Osteocyte (in vitro differentiated cells): ENCODE measurements around the gene SHANK1. TPM values are rescaled to one million over a fixed set of nuclear protein-coding genes. Genes with fewer than 3 reads are reported as not detected.

Experiments
- DNase-seq: peaks from one replicate; pipeline ENCODE4 v3.0.0; 2021; ENCODE audit warnings: mixed read lengths; ENCODE audit not compliant: unreplicated experiment; ENCODE audit errors: extremely low spot score
- H3K27ac Mint-ChIP-seq: one replicate; pipeline ENCODE4 v1.8.0; 2021; ENCODE audit warnings: mild to moderate bottlenecking, mixed read lengths; ENCODE audit not compliant: unreplicated experiment
- H3K27me3 Mint-ChIP-seq: one replicate; pipeline ENCODE4 v1.8.0; 2021; ENCODE audit warnings: mixed read lengths; ENCODE audit not compliant: unreplicated experiment
- H3K36me3 Mint-ChIP-seq: one replicate; pipeline ENCODE4 v1.8.0; 2021; ENCODE audit warnings: mixed read lengths; ENCODE audit not compliant: unreplicated experiment
- H3K4me1 Mint-ChIP-seq: one replicate; pipeline ENCODE4 v1.8.0; 2021; ENCODE audit warnings: mixed read lengths; ENCODE audit not compliant: unreplicated experiment
- H3K4me3 Mint-ChIP-seq: one replicate; pipeline ENCODE4 v1.8.0; 2021; ENCODE audit warnings: mild to moderate bottlenecking, moderate library complexity, mixed read lengths; ENCODE audit not compliant: unreplicated experiment
- H3K9me3 Mint-ChIP-seq: one replicate; pipeline ENCODE4 v1.8.0; 2021; ENCODE audit warnings: mixed read lengths; ENCODE audit not compliant: unreplicated experiment
- CTCF ChIP-seq: fragments of 200-600 bp; sonication (generic); IDR thresholded peaks from 2 replicates; pipeline ENCODE4 v1.5.0; 2021; ENCODE audit warnings: antibody characterized with exemption, mild to moderate bottlenecking, moderate library complexity
- total RNA-seq: library from RNA; stranded (reverse); gene quantifications from 2 replicates; pipeline ENCODE4 v1.2.1, GENCODE V29; 2021

Gene SHANK1
- total RNA-seq, 1 donor from 2014 or later, result 0.40 TPM

GRCh38 chr19:50722201-50723013 is 2.8 kb upstream of the SHANK1 start:
- H3K27me3 Mint-ChIP-seq, result peaks cover 16% of the 10 kb centered on the region
- no peak overlapping the region for H3K27ac Mint-ChIP-seq
- peaks cover 22% of the 10 kb centered on the region for H3K4me1 Mint-ChIP-seq
- H3K36me3 Mint-ChIP-seq, result no peaks in the 10 kb centered on the region
- DNase-seq, result no peak
- H3K4me3 Mint-ChIP-seq, result peak overlapping the region; percentile 59
- no peak for TF ChIP-seq CTCF
- no peaks in the 10 kb centered on the region for H3K9me3 Mint-ChIP-seq

- TF ChIP-seq CTCF, result no peak
- Mint-ChIP-seq H3K27ac (no peak overlapping the region), H3K4me3 (no peak overlapping the region), H3K27me3 (peaks cover 19% of the 10 kb centered on the region), H3K9me3 (no peaks in the 10 kb centered on the region), H3K4me1 (peaks cover 22% of the 10 kb centered on the region), H3K36me3 (no peaks in the 10 kb centered on the region)
- DNase-seq, result no peak
Measured at GRCh38 chr19:50721441-50722137, 2.0 kb upstream of the SHANK1 start.

GRCh38 chr19:50720921-50721381 is 1.3 kb upstream of the SHANK1 start:
- Mint-ChIP-seq H3K27me3 (peaks cover 19% of the 10 kb centered on the region), H3K27ac (no peak overlapping the region), H3K4me3 (no peak overlapping the region)

GRCh38 chr19:50720181-50720920 is 749 bp upstream of the SHANK1 start:
- Mint-ChIP-seq H3K4me1 (peaks cover 17% of the 10 kb centered on the region), H3K36me3 (no peaks in the 10 kb centered on the region), H3K9me3 (no peaks in the 10 kb centered on the region), H3K4me3 (peak overlapping the region; percentile 21), H3K27ac (no peak overlapping the region), H3K27me3 (peaks cover 19% of the 10 kb centered on the region)
- no peak for DNase-seq
- TF ChIP-seq CTCF, result no peak

More at GRCh38 chr19:50720921-50721381, 1.3 kb upstream of the SHANK1 start:
- Mint-ChIP-seq H3K4me1 (peaks cover 20% of the 10 kb centered on the region), H3K9me3 (no peaks in the 10 kb centered on the region), H3K36me3 (no peaks in the 10 kb centered on the region)
- no peak for DNase-seq
- TF ChIP-seq CTCF, result no peak

- TF ChIP-seq CTCF, result no peak
- DNase-seq, result no peak
- no peaks in the 10 kb centered on the region for H3K9me3 Mint-ChIP-seq
- H3K27ac Mint-ChIP-seq, result no peak overlapping the region
- no peak overlapping the region for H3K4me3 Mint-ChIP-seq
- H3K27me3 Mint-ChIP-seq, result peaks cover 19% of the 10 kb centered on the region
- H3K36me3 Mint-ChIP-seq, result no peaks in the 10 kb centered on the region
- H3K4me1 Mint-ChIP-seq, result peaks cover 13% of the 10 kb centered on the region
Measured at GRCh38 chr19:50719119-50719435, 525 bp downstream of the SHANK1 start.
